Right kidney (tissue), 9 donors: ENCODE results near the gene SLC29A3.
A peak's percentile ranks its signal among the peaks of the same experiment; 100 is the strongest.
"Not testable (repeated sequence)": the region's sequence is repeated elsewhere in the genome, so short reads cannot be mapped to it uniquely, and the experiment has no call there.

Source experiments
- DNase-seq: peaks from one replicate; pipeline ENCODE4 v3.0.0-alpha.2; 2016
- long read RNA-seq, 8 donors: transcript quantifications; one replicate each; lab custom pipeline, GENCODE V29; 2026

The SLC29A3 gene
- long read RNA-seq, donor 1, partial matches to known transcripts = 0 of 2 reads
- long read RNA-seq, donor 1, other reads (novel, unspliced or antisense) = 0 of 2 reads
- long read RNA-seq, donor 2, partial matches to known transcripts = 0 of 3 reads
- long read RNA-seq, donor 2, other reads (novel, unspliced or antisense) = 0 of 3 reads
- long read RNA-seq, donor 3, partial matches to known transcripts = 0 of 1 reads
- long read RNA-seq, donor 3, other reads (novel, unspliced or antisense) = 0 of 1 reads
- long read RNA-seq, donor 4, partial matches to known transcripts = 0 of 1 reads
- long read RNA-seq, donor 4, other reads (novel, unspliced or antisense) = 0 of 1 reads
- long read RNA-seq, donor 5, partial matches to known transcripts = 0 of 1 reads
- long read RNA-seq, donor 5, other reads (novel, unspliced or antisense) = 0 of 1 reads
- long read RNA-seq, donor 6, partial matches to known transcripts = 0 of 1 reads
- long read RNA-seq, donor 6, other reads (novel, unspliced or antisense) = 0 of 1 reads
- long read RNA-seq, donor 7, partial matches to known transcripts = 0 of 2 reads
- long read RNA-seq, donor 7, other reads (novel, unspliced or antisense) = 0 of 2 reads
- long read RNA-seq, donor 8, partial matches to known transcripts = 0 of 2 reads
- long read RNA-seq, donor 8, other reads (novel, unspliced or antisense) = 0 of 2 reads

GRCh38 chr10:71319042-71319799 lies at the start of gene SLC29A3:
Gene SLC29A3 (plus strand): TSS chr10:71319259. CDS start chr10:71319310, 51 bp downstream.
- peak; percentile 93 for DNase-seq

GRCh38 chr10:71269301-71270288 lies 49.5 kb upstream of the SLC29A3 start:
- no peak for DNase-seq

GRCh38 chr10:71270301-71271220 lies 48.5 kb upstream of the SLC29A3 start:
- no peak for DNase-seq

- no peak for DNase-seq
These were observed 47.4 kb upstream of the SLC29A3 start for GRCh38 chr10:71271662-71272055.

- DNase-seq = no peak
These were observed 46.8 kb upstream of the SLC29A3 start for GRCh38 chr10:71272056-71272771.

- not testable (repeated sequence) for DNase-seq
These were observed 46.1 kb upstream of the SLC29A3 start for GRCh38 chr10:71272974-71273373.

GRCh38 chr10:71273506-71273905 lies 45.6 kb upstream of the SLC29A3 start:
- no peak for DNase-seq

- no peak for DNase-seq
These were observed 43.9 kb upstream of the SLC29A3 start for GRCh38 chr10:71274901-71275796.

- no peak for DNase-seq
These were observed 42.2 kb upstream of the SLC29A3 start for GRCh38 chr10:71276873-71277272.

- no peak for DNase-seq
These were observed 41.0 kb upstream of the SLC29A3 start for GRCh38 chr10:71277914-71278665.

- DNase-seq = peak; percentile 30
These were observed 40.1 kb upstream of the SLC29A3 start for GRCh38 chr10:71278691-71279588.

GRCh38 chr10:71279590-71280170 lies 39.4 kb upstream of the SLC29A3 start:
- no peak for DNase-seq

GRCh38 chr10:71280216-71280615 lies 38.8 kb upstream of the SLC29A3 start:
- no peak for DNase-seq

- DNase-seq = no peak
These were observed 38.2 kb upstream of the SLC29A3 start for GRCh38 chr10:71280825-71281224.

- DNase-seq = no peak
These were observed 37.3 kb upstream of the SLC29A3 start for GRCh38 chr10:71281646-71282322.

GRCh38 chr10:71282323-71282680 lies 36.8 kb upstream of the SLC29A3 start:
- no peak for DNase-seq
